Left forelimb (tissue), 1 donor: ENCODE data around the gene CNGA2.
"Not testable (repeated sequence)": the region's sequence is repeated elsewhere in the genome, so short reads cannot be mapped to it uniquely, and the experiment has no call there.

Source experiments
- DNase-seq: peaks from one replicate; pipeline ENCODE4 v3.0.0-alpha.2; 2018; ENCODE audit warnings: low spot score

The CNGA2 gene

GRCh38 chrX:151734446-151734845, at the start of gene CNGA2:
Gene CNGA2, plus strand, starts transcription at chrX:151734746. Its CDS starts 3,738 bp downstream, at chrX:151738484.
- no peak for DNase-seq

GRCh38 chrX:151687635-151688034, 46.9 kb upstream of the CNGA2 start:
- DNase-seq = no peak

- DNase-seq = no peak
These were observed 45.9 kb upstream of the CNGA2 start for GRCh38 chrX:151688695-151689094.

GRCh38 chrX:151692825-151693224, 41.7 kb upstream of the CNGA2 start:
- DNase-seq = no peak

GRCh38 chrX:151694121-151694520, 40.4 kb upstream of the CNGA2 start:
- no peak for DNase-seq

- peak; percentile 72 for DNase-seq
These were observed 39.6 kb upstream of the CNGA2 start, which contains the start of gene PRRG3 for GRCh38 chrX:151694661-151695582. Gene PRRG3, plus strand, starts transcription at chrX:151695458. Its CDS starts 3,357 bp downstream, at chrX:151698815.

GRCh38 chrX:151695583-151696340, 38.8 kb upstream of the CNGA2 start:
- DNase-seq = no peak

- not testable (repeated sequence) for DNase-seq
These were observed 37.5 kb upstream of the CNGA2 start for GRCh38 chrX:151697082-151697481.

GRCh38 chrX:151697522-151697921, 37.0 kb upstream of the CNGA2 start:
- peak; percentile 75 for DNase-seq

GRCh38 chrX:151698485-151698884, 36.1 kb upstream of the CNGA2 start:
- no peak for DNase-seq

- no peak for DNase-seq
These were observed 34.8 kb upstream of the CNGA2 start for GRCh38 chrX:151699746-151700145.

- DNase-seq = no peak
These were observed 34.0 kb upstream of the CNGA2 start for GRCh38 chrX:151700581-151700980.

GRCh38 chrX:151701071-151701470, 33.5 kb upstream of the CNGA2 start:
- DNase-seq = no peak

- DNase-seq = no peak
These were observed 33.0 kb upstream of the CNGA2 start for GRCh38 chrX:151701531-151701930.

- no peak for DNase-seq
These were observed 32.4 kb upstream of the CNGA2 start for GRCh38 chrX:151702026-151702714.

GRCh38 chrX:151702741-151703340, 31.7 kb upstream of the CNGA2 start:
- DNase-seq = no peak

GRCh38 chrX:151703487-151703886, 31.1 kb upstream of the CNGA2 start:
- DNase-seq = peak; percentile 83

GRCh38 chrX:151704041-151704663, 30.4 kb upstream of the CNGA2 start:
- no peak for DNase-seq

GRCh38 chrX:151708821-151709220, 25.7 kb upstream of the CNGA2 start:
- DNase-seq = no peak

GRCh38 chrX:151710457-151710856, 24.1 kb upstream of the CNGA2 start:
- DNase-seq = no peak

GRCh38 chrX:151711154-151711553, 23.4 kb upstream of the CNGA2 start:
- DNase-seq = no peak
